HepG2 (cell line): Measurements from ENCODE around the gene HYCC2. TPM values are rescaled to one million over a fixed set of nuclear protein-coding genes. Genes with fewer than 3 reads are reported as not detected.

Source experiments
- GTF2F1 ChIP-seq: fragments of 150-350 bp; IDR thresholded peaks from 2 replicates; pipeline ENCODE4 v1.6.1; 2014; ENCODE audit warnings: low read length
- HMG20A ChIP-seq: IDR thresholded peaks from 2 replicates; pipeline ENCODE4 v1.6.1; 2016; ENCODE audit warnings: borderline replicate concordance
- JDP2 ChIP-seq: sonication (generic); formaldehyde crosslinking; IDR thresholded peaks from 2 replicates; pipeline ENCODE4 v1.8.1; 2022; ENCODE audit warnings: missing genetic modification reagents, borderline replicate concordance
- PPARG ChIP-seq: conservative IDR thresholded peaks from 2 replicates; pipeline ENCODE4 v1.6.1; 2016; ENCODE audit warnings: missing biosample characterization, missing genetic modification reagents
- REPIN1 ChIP-seq: sonication (generic); formaldehyde crosslinking; IDR thresholded peaks from 2 replicates; pipeline ENCODE4 v1.8.0; 2022; ENCODE audit warnings: missing genetic modification reagents, low read depth, mild to moderate bottlenecking, borderline replicate concordance
- RXRB ChIP-seq: IDR thresholded peaks from 2 replicates; pipeline ENCODE4 v1.6.1; 2016; ENCODE audit warnings: borderline replicate concordance, missing genetic modification reagents, missing compliant biosample characterization
- SRY ChIP-seq: sonication (generic); formaldehyde crosslinking; IDR thresholded peaks from 2 replicates; pipeline ENCODE4 v1.8.0; 2022; ENCODE audit warnings: mild to moderate bottlenecking, missing genetic modification reagents
- ZFP41 ChIP-seq: sonication (generic); formaldehyde crosslinking; IDR thresholded peaks from 2 replicates; pipeline ENCODE4 v1.4.0; 2020; ENCODE audit warnings: mild to moderate bottlenecking, missing genetic modification reagents, borderline replicate concordance
- ZMYM4 ChIP-seq: sonication (generic); formaldehyde crosslinking; IDR thresholded peaks from 2 replicates; pipeline ENCODE4 v1.8.1; 2023; ENCODE audit warnings: mild to moderate bottlenecking, missing genetic modification reagents
- ZNF484 ChIP-seq: sonication (generic); formaldehyde crosslinking; IDR thresholded peaks from 2 replicates; pipeline ENCODE4 v1.5.1; 2020; ENCODE audit warnings: mild to moderate bottlenecking, low read depth, missing genetic modification reagents, borderline replicate concordance
- ZNF7 ChIP-seq: IDR thresholded peaks from 2 replicates; pipeline ENCODE4 v1.6.1; 2016; ENCODE audit warnings: missing biosample characterization, missing genetic modification reagents
- ZNF709 ChIP-seq: sonication (generic); formaldehyde crosslinking; IDR thresholded peaks from 2 replicates; pipeline ENCODE4 v1.5.0; 2020; ENCODE audit warnings: mild to moderate bottlenecking, missing genetic modification reagents
- ZNF772 ChIP-seq: sonication (generic); formaldehyde crosslinking; IDR thresholded peaks from 2 replicates; pipeline ENCODE4 v1.5.0; 2020; ENCODE audit warnings: mild to moderate bottlenecking, missing genetic modification reagents
- ZNF839 ChIP-seq: sonication (generic); formaldehyde crosslinking; IDR thresholded peaks from 2 replicates; pipeline ENCODE4 v1.4.0; 2020; ENCODE audit warnings: missing genetic modification reagents, mild to moderate bottlenecking, borderline replicate concordance
- polyA plus RNA-seq, 8 experiments: library from polyadenylated mRNA; depleted of rRNA in 3 of 8; stranded (reverse) in 7 of 8; unstranded in 1 of 8; fragments of >200 nt; fragmentation: Illumina TruSeq in 4 of 8; extraction: Trizol in 4 of 8; gene quantifications; 2 replicates each; pipeline versions ENCODE4 v1.2.1 to v1.2.3, GENCODE V29; 2011 to 2016; ENCODE audit warnings: low read depth in 4 of 8, missing spikeins in 1 of 8, mixed read lengths in 1 of 8; ENCODE audit not compliant: insufficient read depth in 1 of 8
- total RNA-seq, 5 experiments: library from RNA; depleted of rRNA; stranded (reverse); fragments of >200 nt; fragmentation: Illumina TruSeq; extraction: Trizol; gene quantifications; 2 replicates each; pipeline ENCODE4 v1.2.3, GENCODE V29; 2016; ENCODE audit warnings: low read depth in 1 of 5
- TF ChIP-seq, protein P1 (sequence below): sonication (generic); formaldehyde crosslinking; IDR thresholded peaks from 2 replicates; pipeline ENCODE4 v1.5.0; 2020; ENCODE audit warnings: mild to moderate bottlenecking, missing genetic modification reagents
- TF ChIP-seq, protein P2 (sequence below): sonication (generic); formaldehyde crosslinking; IDR thresholded peaks from 2 replicates; pipeline ENCODE4 v1.8.1; 2023; ENCODE audit warnings: mild to moderate bottlenecking, inconsistent platforms, moderate library complexity, missing genetic modification reagents, borderline replicate concordance
- TF ChIP-seq, protein P3 (sequence below): sonication (generic); formaldehyde crosslinking; conservative IDR thresholded peaks from 2 replicates; pipeline ENCODE4 v1.5.0; 2020; ENCODE audit warnings: missing genetic modification reagents
- TF ChIP-seq, protein P4 (sequence below), 2 experiments: sonication (generic) in 1 of 2; formaldehyde crosslinking in 1 of 2; IDR thresholded peaks; 2 replicates each; pipeline versions ENCODE4 v1.4.0 to v1.6.1; 2018 to 2020; ENCODE audit warnings: missing genetic modification reagents in 2 of 2, borderline replicate concordance in 1 of 2, low read depth in 1 of 2, mild to moderate bottlenecking in 1 of 2, missing biosample characterization in 1 of 2
- TF ChIP-seq, protein P5 (sequence below): sonication (generic); formaldehyde crosslinking; IDR thresholded peaks from 2 replicates; pipeline ENCODE4 v1.8.0; 2023; ENCODE audit warnings: mild to moderate bottlenecking, missing genetic modification reagents
- TF ChIP-seq, protein P6 (sequence below): IDR thresholded peaks from 2 replicates; pipeline ENCODE4 v1.6.1; 2016
- TF ChIP-seq, protein P7 (sequence below): sonication (generic); formaldehyde crosslinking; IDR thresholded peaks from 2 replicates; pipeline ENCODE4 v1.5.0; 2020; ENCODE audit warnings: missing genetic modification reagents

Gene HYCC2
- total and polyA plus RNA-seq, 2 of the 13 experiments (the other 11 are each of a cell fraction or from before 2014, with no cell fraction given) = 4.7 to 13.9 TPM

DNA sequence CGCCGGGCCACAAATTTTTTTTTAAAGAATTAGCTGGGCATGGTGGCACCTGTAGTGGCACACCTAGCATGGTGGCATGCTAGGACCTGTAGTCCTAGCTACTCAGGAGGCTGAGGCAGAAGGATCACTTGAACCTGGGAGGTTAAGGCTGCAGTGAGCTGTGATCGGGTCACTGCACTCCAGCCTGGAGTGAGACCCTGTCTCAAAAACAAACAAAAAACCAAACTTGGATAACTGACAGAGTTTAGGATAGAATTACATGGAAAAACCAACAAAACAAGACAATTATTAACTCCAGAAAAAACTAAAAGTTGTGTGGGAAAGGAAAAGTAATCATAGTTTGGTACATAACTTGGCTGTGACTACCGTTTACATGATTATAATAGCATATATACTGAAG is 42.9 kb upstream of the HYCC2 start (continued):
- no peak for TF ChIP-seq ZFP41
- TF ChIP-seq, protein P1, sequence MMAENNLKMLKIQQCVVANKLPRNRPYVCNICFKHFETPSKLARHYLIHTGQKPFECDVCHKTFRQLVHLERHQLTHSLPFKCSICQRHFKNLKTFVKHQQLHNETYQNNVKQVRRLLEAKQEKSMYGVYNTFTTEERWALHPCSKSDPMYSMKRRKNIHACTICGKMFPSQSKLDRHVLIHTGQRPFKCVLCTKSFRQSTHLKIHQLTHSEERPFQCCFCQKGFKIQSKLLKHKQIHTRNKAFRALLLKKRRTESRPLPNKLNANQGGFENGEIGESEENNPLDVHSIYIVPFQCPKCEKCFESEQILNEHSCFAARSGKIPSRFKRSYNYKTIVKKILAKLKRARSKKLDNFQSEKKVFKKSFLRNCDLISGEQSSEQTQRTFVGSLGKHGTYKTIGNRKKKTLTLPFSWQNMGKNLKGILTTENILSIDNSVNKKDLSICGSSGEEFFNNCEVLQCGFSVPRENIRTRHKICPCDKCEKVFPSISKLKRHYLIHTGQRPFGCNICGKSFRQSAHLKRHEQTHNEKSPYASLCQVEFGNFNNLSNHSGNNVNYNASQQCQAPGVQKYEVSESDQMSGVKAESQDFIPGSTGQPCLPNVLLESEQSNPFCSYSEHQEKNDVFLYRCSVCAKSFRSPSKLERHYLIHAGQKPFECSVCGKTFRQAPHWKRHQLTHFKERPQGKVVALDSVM (CRISPR knock-in tag) = peak; percentile 100
- TF ChIP-seq SRY (CRISPR knock-in tag) = no peak
- no peak for TF ChIP-seq ZNF7 (CRISPR knock-in tag)
- TF ChIP-seq ZNF839 (CRISPR knock-in tag) = no peak
- TF ChIP-seq ZNF709 = no peak
- no peak for TF ChIP-seq JDP2 (CRISPR knock-in tag)
- TF ChIP-seq, protein P2, sequence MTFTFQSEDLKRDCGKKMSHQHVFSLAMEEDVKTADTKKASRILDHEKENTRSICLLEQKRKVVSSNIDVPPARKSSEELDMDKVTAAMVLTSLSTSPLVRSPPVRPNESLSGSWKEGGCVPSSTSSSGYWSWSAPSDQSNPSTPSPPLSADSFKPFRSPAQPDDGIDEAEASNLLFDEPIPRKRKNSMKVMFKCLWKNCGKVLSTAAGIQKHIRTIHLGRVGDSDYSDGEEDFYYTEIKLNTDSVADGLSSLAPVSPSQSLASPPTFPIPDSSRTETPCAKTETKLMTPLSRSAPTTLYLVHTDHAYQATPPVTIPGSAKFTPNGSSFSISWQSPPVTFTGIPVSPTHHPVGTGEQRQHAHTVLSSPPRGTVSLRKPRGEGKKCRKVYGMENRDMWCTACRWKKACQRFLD (CRISPR knock-in tag) = no peak
- no peak for TF ChIP-seq REPIN1 (CRISPR knock-in tag)
- TF ChIP-seq, protein P3, sequence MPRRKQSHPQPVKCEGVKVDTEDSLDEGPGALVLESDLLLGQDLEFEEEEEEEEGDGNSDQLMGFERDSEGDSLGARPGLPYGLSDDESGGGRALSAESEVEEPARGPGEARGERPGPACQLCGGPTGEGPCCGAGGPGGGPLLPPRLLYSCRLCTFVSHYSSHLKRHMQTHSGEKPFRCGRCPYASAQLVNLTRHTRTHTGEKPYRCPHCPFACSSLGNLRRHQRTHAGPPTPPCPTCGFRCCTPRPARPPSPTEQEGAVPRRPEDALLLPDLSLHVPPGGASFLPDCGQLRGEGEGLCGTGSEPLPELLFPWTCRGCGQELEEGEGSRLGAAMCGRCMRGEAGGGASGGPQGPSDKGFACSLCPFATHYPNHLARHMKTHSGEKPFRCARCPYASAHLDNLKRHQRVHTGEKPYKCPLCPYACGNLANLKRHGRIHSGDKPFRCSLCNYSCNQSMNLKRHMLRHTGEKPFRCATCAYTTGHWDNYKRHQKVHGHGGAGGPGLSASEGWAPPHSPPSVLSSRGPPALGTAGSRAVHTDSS (CRISPR knock-in tag) = no peak
- TF ChIP-seq, protein P4, sequence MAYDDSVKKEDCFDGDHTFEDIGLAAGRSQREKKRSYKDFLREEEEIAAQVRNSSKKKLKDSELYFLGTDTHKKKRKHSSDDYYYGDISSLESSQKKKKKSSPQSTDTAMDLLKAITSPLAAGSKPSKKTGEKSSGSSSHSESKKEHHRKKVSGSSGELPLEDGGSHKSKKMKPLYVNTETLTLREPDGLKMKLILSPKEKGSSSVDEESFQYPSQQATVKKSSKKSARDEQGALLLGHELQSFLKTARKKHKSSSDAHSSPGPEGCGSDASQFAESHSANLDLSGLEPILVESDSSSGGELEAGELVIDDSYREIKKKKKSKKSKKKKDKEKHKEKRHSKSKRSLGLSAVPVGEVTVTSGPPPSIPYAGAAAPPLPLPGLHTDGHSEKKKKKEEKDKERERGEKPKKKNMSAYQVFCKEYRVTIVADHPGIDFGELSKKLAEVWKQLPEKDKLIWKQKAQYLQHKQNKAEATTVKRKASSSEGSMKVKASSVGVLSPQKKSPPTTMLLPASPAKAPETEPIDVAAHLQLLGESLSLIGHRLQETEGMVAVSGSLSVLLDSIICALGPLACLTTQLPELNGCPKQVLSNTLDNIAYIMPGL (CRISPR knock-in tag; IDR thresholded peaks at IDR 0.05; ENCODE audit: borderline replicate concordance in 1 of 2, low read depth in 1 of 2) = no peak
- no peak for TF ChIP-seq GTF2F1
- TF ChIP-seq, protein P5, sequence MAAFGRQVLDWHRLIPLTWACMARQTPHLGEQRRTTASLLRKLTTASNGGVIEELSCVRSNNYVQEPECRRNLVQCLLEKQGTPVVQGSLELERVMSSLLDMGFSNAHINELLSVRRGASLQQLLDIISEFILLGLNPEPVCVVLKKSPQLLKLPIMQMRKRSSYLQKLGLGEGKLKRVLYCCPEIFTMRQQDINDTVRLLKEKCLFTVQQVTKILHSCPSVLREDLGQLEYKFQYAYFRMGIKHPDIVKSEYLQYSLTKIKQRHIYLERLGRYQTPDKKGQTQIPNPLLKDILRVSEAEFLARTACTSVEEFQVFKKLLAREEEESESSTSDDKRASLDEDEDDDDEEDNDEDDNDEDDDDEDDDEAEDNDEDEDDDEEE (CRISPR knock-in tag) = no peak
- TF ChIP-seq PPARG (CRISPR knock-in tag) = no peak
- peak; percentile 30; the same call in 1 of the 2 replicates for TF ChIP-seq HMG20A (CRISPR knock-in tag)
- TF ChIP-seq ZNF484 (CRISPR knock-in tag) = no peak
- peak; percentile 63; the same call in 1 of the 2 replicates for TF ChIP-seq RXRB (CRISPR knock-in tag)
- TF ChIP-seq, protein P6, sequence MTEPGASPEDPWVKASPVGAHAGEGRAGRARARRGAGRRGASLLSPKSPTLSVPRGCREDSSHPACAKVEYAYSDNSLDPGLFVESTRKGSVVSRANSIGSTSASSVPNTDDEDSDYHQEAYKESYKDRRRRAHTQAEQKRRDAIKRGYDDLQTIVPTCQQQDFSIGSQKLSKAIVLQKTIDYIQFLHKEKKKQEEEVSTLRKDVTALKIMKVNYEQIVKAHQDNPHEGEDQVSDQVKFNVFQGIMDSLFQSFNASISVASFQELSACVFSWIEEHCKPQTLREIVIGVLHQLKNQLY (CRISPR knock-in tag) = no peak
- TF ChIP-seq, protein P7, sequence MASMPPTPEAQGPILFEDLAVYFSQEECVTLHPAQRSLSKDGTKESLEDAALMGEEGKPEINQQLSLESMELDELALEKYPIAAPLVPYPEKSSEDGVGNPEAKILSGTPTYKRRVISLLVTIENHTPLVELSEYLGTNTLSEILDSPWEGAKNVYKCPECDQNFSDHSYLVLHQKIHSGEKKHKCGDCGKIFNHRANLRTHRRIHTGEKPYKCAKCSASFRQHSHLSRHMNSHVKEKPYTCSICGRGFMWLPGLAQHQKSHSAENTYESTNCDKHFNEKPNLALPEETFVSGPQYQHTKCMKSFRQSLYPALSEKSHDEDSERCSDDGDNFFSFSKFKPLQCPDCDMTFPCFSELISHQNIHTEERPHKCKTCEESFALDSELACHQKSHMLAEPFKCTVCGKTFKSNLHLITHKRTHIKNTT = no peak
- TF ChIP-seq ZMYM4 = peak; percentile 47; the same call in 1 of the 2 replicates
- no peak for TF ChIP-seq ZNF772 (CRISPR knock-in tag)
